Endodermal cell (in vitro differentiated cells): ENCODE measurements around the gene FEN1. TPM values are rescaled to one million over a fixed set of nuclear protein-coding genes. Genes with fewer than 3 reads are reported as not detected.

Experiments
- DNase-seq: peaks from one replicate; pipeline ENCODE4 v3.0.0-alpha.2; 2017
- H3K27ac ChIP-seq: 2 replicates; pipeline ENCODE4 v1.5.1; 2013; ENCODE audit warnings: mild to moderate bottlenecking, low read depth, low read length, moderate library complexity
- H3K27me3 ChIP-seq: 2 replicates; pipeline ENCODE4 v1.6.1; 2013; ENCODE audit warnings: mild to moderate bottlenecking, low read length, moderate library complexity; ENCODE audit not compliant: insufficient read depth, control insufficient read depth, poor library complexity, severe bottlenecking
- H3K36me3 ChIP-seq: 2 replicates; pipeline ENCODE4 v1.7.0; 2013; ENCODE audit warnings: mild to moderate bottlenecking, low read length, moderate library complexity; ENCODE audit not compliant: control insufficient read depth, insufficient read depth
- H3K4me1 ChIP-seq: one replicate; pipeline ENCODE4 v1.7.0; 2013; ENCODE audit warnings: low read length; ENCODE audit not compliant: control insufficient read depth, insufficient read depth
- H3K4me3 ChIP-seq: 2 replicates; pipeline ENCODE4 v1.5.1; 2013; ENCODE audit warnings: mild to moderate bottlenecking, low read length, moderate library complexity
- H3K9ac ChIP-seq: 2 replicates; pipeline ENCODE4 v1.6.1; 2013; ENCODE audit warnings: mild to moderate bottlenecking, low read length, moderate library complexity; ENCODE audit not compliant: poor library complexity, severe bottlenecking; ENCODE audit errors: extremely low read depth
- H3K9me3 ChIP-seq: 2 replicates; pipeline ENCODE4 v1.6.1; 2013; ENCODE audit warnings: mild to moderate bottlenecking, low read length, moderate library complexity; ENCODE audit not compliant: control insufficient read depth
- H3K27ac Mint-ChIP-seq: 2 replicates; pipeline ENCODE4 v1.8.0; 2020; ENCODE audit warnings: mixed read lengths
- H3K27me3 Mint-ChIP-seq: 2 replicates; pipeline ENCODE4 v1.8.0; 2021; ENCODE audit warnings: mild to moderate bottlenecking, mixed read lengths; ENCODE audit not compliant: insufficient read depth
- H3K36me3 Mint-ChIP-seq: 2 replicates; pipeline ENCODE4 v1.8.0; 2020; ENCODE audit warnings: low read depth, mixed read lengths
- H3K4me1 Mint-ChIP-seq: 2 replicates; pipeline ENCODE4 v1.8.0; 2020; ENCODE audit warnings: mixed read lengths
- H3K4me3 Mint-ChIP-seq: 2 replicates; pipeline ENCODE4 v1.8.0; 2020; ENCODE audit warnings: mild to moderate bottlenecking, moderate library complexity, mixed read lengths
- H3K9me3 Mint-ChIP-seq: 2 replicates; pipeline ENCODE4 v1.8.0; 2020; ENCODE audit warnings: mild to moderate bottlenecking, mixed read lengths
- CTCF ChIP-seq: fragments of 200-600 bp; sonication (generic); conservative IDR thresholded peaks from 2 replicates; pipeline ENCODE4 v1.5.0; 2021; ENCODE audit warnings: antibody characterized with exemption, mild to moderate bottlenecking
- WGBS, 2 experiments: methylation state at CpG; one replicate each; pipeline versions ENCODE4 v1.1.5 to v1.1.7; 2013; ENCODE audit warnings: missing lambda C conversion rate in 2 of 2, mixed read lengths in 1 of 2; ENCODE audit not compliant: insufficient coverage in 1 of 2, insufficient read length in 1 of 2; 5-methylcytosine and 5-hydroxymethylcytosine counted together
- total RNA-seq, 2 donors: library from RNA; stranded (reverse); fragmentation: NEBNext Ultra II Directional in 1 of 2; extraction: Animal tissue kit (Norgen Biotek cat#: 25700) in 1 of 2; gene quantifications; 2 replicates in 1 of 2; 3 replicates in 1 of 2; pipeline ENCODE4 v1.2.1, GENCODE V29; 2021

FEN1 gene
- total RNA-seq, 2 donors from 2014 or later: 66.7 to 81.8 TPM

GRCh38 chr11:61795459-61795858 lies 2.7 kb downstream of the FEN1 start:
- 95 to 98% methylated on average over 12 of the region's 12 CpGs for WGBS, 2 experiments
- Mint-ChIP-seq H3K36me3 (peaks cover 31% of the 10 kb centered on the region), H3K4me3 (no peak overlapping the region)

GRCh38 chr11:61795876-61796526 lies 3.3 kb downstream of the FEN1 start:
- Mint-ChIP-seq H3K4me1 (peaks cover 21% of the 10 kb centered on the region), H3K9me3 (no peaks in the 10 kb centered on the region), H3K4me3 (no peak overlapping the region), H3K27me3 (no peaks in the 10 kb centered on the region), H3K27ac (no peak overlapping the region), H3K36me3 (peaks cover 33% of the 10 kb centered on the region)
- no peak overlapping the region for H3K9ac ChIP-seq
- no peak for DNase-seq
- H3K4me3 ChIP-seq: no peak overlapping the region
- no peak for TF ChIP-seq CTCF
- H3K4me1 ChIP-seq: peaks cover 2% of the 10 kb centered on the region
- H3K9me3 ChIP-seq: no peaks in the 10 kb centered on the region
- no peaks in the 10 kb centered on the region for H3K27me3 ChIP-seq
- WGBS, 2 experiments: 96 to 100% methylated on average over 17 to 18 of the region's 18 CpGs
- H3K36me3 ChIP-seq: peaks cover 52% of the 10 kb centered on the region
- H3K27ac ChIP-seq: no peak overlapping the region

More at GRCh38 chr11:61795459-61795858, 2.7 kb downstream of the FEN1 start:
- Mint-ChIP-seq H3K4me1 (peaks cover 19% of the 10 kb centered on the region), H3K9me3 (no peaks in the 10 kb centered on the region), H3K27ac (peak overlapping the region; percentile 64), H3K27me3 (no peaks in the 10 kb centered on the region)
- TF ChIP-seq CTCF: no peak
- H3K27me3 ChIP-seq: no peaks in the 10 kb centered on the region
- DNase-seq: no peak
- H3K4me3 ChIP-seq: no peak overlapping the region
- H3K36me3 ChIP-seq: peaks cover 53% of the 10 kb centered on the region
- H3K4me1 ChIP-seq: peaks cover 2% of the 10 kb centered on the region
- no peaks in the 10 kb centered on the region for H3K9me3 ChIP-seq
- H3K9ac ChIP-seq: no peak overlapping the region
- H3K27ac ChIP-seq: no peak overlapping the region

- H3K4me1 ChIP-seq: peaks cover 2% of the 10 kb centered on the region
- Mint-ChIP-seq H3K36me3 (peaks cover 43% of the 10 kb centered on the region), H3K27ac (peak overlapping the region; percentile 63), H3K4me3 (no peak overlapping the region), H3K9me3 (no peaks in the 10 kb centered on the region), H3K27me3 (no peaks in the 10 kb centered on the region), H3K4me1 (peaks cover 16% of the 10 kb centered on the region)
- TF ChIP-seq CTCF: peak; percentile 92
- 93 to 96% methylated on average over 2 of the region's 3 CpGs for WGBS, 2 experiments
- peaks cover 63% of the 10 kb centered on the region for H3K36me3 ChIP-seq
- peak; percentile 87 for DNase-seq
- no peak overlapping the region for H3K4me3 ChIP-seq
- no peaks in the 10 kb centered on the region for H3K27me3 ChIP-seq
- H3K9ac ChIP-seq: no peak overlapping the region
- H3K9me3 ChIP-seq: no peaks in the 10 kb centered on the region
- H3K27ac ChIP-seq: no peak overlapping the region
Measured at GRCh38 chr11:61797263-61797944, 4.7 kb downstream of the FEN1 start.
